Stimulated activated CD8-positive, alpha-beta memory T cell treated with anti-CD3 and anti-CD28 coated beads, Interleukin-4, amount 100 ng/mL, for 48 hours (primary cell): Measurements from ENCODE around the gene TAC4.

Experiments used
- DNase-seq: peaks from one replicate; pipeline ENCODE4 v3.0.0-alpha.2; 2020

The TAC4 gene

DNA sequence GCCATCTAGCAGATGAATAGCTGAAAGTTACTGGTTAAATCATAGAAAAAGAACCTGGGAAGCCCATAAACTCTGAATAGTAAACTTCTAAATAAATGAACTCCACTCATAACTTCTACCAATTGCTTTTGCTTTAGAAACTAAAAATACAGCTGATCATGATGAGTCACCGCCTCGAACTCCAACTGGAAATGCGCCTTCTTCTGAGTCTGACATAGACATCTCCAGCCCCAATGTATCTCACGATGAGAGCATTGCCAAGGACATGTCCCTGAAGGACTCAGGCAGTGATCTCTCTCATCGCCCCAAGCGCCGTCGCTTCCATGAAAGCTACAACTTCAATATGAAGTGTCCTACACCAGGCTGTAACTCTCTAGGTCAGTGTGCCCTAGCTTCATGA lies 49.7 kb downstream of the TAC4 start:
- no peak for DNase-seq

DNA sequence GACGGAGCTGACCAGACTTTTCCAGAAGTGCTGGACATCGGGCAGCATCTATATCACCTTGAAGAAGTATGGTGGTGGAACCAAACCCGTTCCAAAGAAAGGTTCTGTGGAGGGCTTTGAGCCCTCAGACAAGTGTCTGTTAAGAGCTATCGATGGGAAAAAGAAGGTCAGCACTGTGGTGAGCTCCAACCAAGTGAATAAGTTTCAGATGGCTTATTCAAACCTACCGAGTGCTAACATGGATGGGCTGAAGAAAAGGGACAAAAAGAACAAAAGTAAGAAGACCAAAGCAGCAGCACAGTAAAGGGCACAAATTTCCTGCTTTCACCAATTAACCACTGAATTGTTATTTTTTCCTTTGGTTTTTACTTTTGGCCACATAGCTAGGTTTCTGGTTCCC lies 52.5 kb downstream of the TAC4 start:
- no peak for DNase-seq

DNA sequence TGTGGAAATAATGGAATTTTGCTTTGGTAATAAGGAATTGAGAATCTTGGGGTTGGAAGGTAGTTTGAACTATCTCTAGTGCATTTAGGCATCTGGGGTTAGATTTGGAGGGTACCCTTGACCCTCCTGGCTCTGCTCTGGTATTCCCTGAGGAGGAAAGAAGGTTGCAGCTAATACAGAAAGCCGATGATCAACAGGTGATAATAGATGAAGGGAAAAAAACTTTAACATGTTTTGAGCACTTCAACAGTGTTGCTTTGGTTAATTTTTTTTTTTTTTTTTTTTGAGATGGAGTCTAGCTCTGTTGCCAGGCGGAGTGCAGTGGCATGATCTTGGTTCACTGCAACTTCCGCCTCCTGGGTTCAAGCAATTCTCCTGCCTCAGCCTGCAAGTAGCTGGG lies 54.6 kb downstream of the TAC4 start:
- DNase-seq = no peak

DNA sequence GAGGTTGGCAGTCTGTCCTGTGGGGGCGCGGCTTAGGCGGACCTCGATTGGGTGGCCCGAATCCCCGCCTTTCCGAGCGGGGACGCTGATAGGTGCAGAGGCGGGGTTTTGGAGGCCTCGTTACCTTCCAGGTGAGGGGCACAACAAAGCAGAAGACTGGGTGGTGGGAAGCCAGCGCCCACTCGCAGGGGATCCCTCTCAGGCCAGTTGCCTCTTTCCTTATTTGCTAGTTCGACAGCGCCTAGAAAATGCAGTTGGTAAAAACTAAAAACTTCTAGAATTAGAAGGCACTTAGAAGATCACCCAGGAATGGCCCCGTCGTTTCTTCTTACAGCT lies 58.7 kb downstream of the TAC4 start:
- DNase-seq = no peak

DNA sequence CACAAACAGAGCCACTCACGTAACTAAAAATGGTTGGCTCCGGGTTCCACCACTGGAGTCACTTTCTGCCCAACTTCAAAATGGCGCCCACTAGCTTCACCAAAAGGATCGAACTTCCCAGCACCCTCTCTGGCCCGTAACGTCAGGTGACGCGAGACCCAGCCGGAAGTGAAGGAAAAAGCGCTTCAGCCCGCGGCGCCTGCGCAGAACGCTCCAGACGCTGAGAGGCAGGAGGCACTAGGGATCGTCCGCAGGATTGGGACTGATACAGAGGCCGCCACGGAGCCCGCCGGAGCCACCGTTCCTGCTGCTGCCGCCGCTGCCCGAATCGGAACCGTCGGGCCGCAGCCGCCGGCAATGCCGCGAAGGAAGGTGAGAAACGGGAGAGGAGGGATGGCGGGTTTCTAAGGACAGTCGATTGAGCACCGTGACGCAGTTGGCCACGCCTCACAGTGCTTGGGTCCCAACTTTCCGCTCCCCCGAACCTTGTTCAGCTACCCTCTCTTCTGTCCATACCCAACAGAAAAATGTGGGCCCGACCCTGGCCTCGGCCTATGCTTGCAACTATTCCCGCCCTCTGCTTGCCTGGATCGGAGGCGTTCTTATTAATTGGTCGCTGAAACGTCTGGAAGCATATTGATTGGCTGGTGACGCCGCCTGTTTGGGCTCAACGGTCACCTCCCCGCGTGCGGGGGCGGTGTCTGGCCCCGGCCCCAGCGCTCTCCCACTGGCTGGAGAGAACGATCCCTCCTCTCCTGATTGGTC lies 59.2 kb downstream of the TAC4 start, which contains the start of gene KAT7:
KAT7 (plus strand) TSS at position 204 of the 765 bp plus-strand sequence; CDS start at position 358, 154 bp downstream.
- peak; percentile 98 for DNase-seq
